SKM-1 treated with dmso at 0.1 percent for 144 hours (cell line): Measurements from ENCODE around the gene TOM1L2.
"Not testable (repeated sequence)": the region's sequence is repeated elsewhere in the genome, so short reads cannot be mapped to it uniquely, and the experiment has no call there.

ENCODE experiments used
- DNase-seq: peaks from one replicate; lab custom pipeline; 2025; ENCODE audit not compliant: unreplicated experiment; lab: John Stamatoyannopoulos, UW

The TOM1L2 gene

GRCh38 chr17:17810895-17811248 lies 161.3 kb downstream of the TOM1L2 start:
- no peak for DNase-seq

- DNase-seq, result no peak
These were observed 161.9 kb downstream of the TOM1L2 start for GRCh38 chr17:17810084-17810894.

- no peak for DNase-seq
These were observed 162.6 kb downstream of the TOM1L2 start for GRCh38 chr17:17809531-17810083.

GRCh38 chr17:17808706-17809432 lies 163.3 kb downstream of the TOM1L2 start:
- DNase-seq, result no peak

- DNase-seq, result not testable (repeated sequence)
These were observed 164.0 kb downstream of the TOM1L2 start for GRCh38 chr17:17808200-17808599.

GRCh38 chr17:17807440-17807839 lies 164.8 kb downstream of the TOM1L2 start:
- no peak for DNase-seq

- DNase-seq, result no peak
These were observed 165.5 kb downstream of the TOM1L2 start for GRCh38 chr17:17806611-17807274.

GRCh38 chr17:17806035-17806434 lies 166.2 kb downstream of the TOM1L2 start:
- DNase-seq, result no peak

GRCh38 chr17:17805575-17805974 lies 166.6 kb downstream of the TOM1L2 start:
- DNase-seq, result no peak

- DNase-seq, result no peak
These were observed 168.2 kb downstream of the TOM1L2 start for GRCh38 chr17:17804007-17804406.

GRCh38 chr17:17801800-17802481 lies 170.3 kb downstream of the TOM1L2 start:
- no peak for DNase-seq

- no peak for DNase-seq
These were observed 171.6 kb downstream of the TOM1L2 start for GRCh38 chr17:17800504-17801021.

- DNase-seq, result no peak
These were observed 173.5 kb downstream of the TOM1L2 start for GRCh38 chr17:17798573-17799255.

- DNase-seq, result no peak
These were observed 174.1 kb downstream of the TOM1L2 start for GRCh38 chr17:17798010-17798556.

GRCh38 chr17:17797119-17797809 lies 174.9 kb downstream of the TOM1L2 start:
- no peak for DNase-seq

- no peak for DNase-seq
These were observed 175.5 kb downstream of the TOM1L2 start for GRCh38 chr17:17796787-17797061.

- no peak for DNase-seq
These were observed 176.0 kb downstream of the TOM1L2 start for GRCh38 chr17:17795946-17796786.

- DNase-seq, result no peak
These were observed 176.9 kb downstream of the TOM1L2 start for GRCh38 chr17:17795296-17795695.

- no peak for DNase-seq
These were observed 177.8 kb downstream of the TOM1L2 start for GRCh38 chr17:17794382-17794781.
